Immature natural killer cell (primary cell): Measurements from ENCODE around the gene MAGEH1. TPM values are rescaled to one million over a fixed set of nuclear protein-coding genes. Genes with fewer than 3 reads are reported as not detected.

Source experiments
- DNase-seq, 3 donors: peaks; one replicate each; pipeline ENCODE4 v3.0.0; 2022; ENCODE audit warnings: mixed read lengths in 1 of 3
- H3K27ac Mint-ChIP-seq, 6 donors: one replicate each; pipeline ENCODE4 v1.8.0; 2020; ENCODE audit warnings: mixed read lengths in 6 of 6, mild to moderate bottlenecking in 5 of 6, inconsistent platforms in 4 of 6, moderate library complexity in 3 of 6
- H3K27me3 Mint-ChIP-seq, 3 donors: one replicate each; pipeline ENCODE4 v1.8.0; 2020 to 2021; ENCODE audit warnings: low read depth in 3 of 3, mild to moderate bottlenecking in 3 of 3, mixed read lengths in 3 of 3, moderate library complexity in 3 of 3, inconsistent platforms in 1 of 3
- H3K36me3 Mint-ChIP-seq, 3 donors: one replicate each; pipeline ENCODE4 v1.8.0; 2020; ENCODE audit warnings: mixed read lengths in 3 of 3, inconsistent platforms in 2 of 3, mild to moderate bottlenecking in 2 of 3
- H3K4me1 Mint-ChIP-seq, 2 donors: one replicate each; pipeline ENCODE4 v1.8.0; 2020; ENCODE audit warnings: inconsistent platforms in 2 of 2, mild to moderate bottlenecking in 2 of 2, mixed read lengths in 2 of 2, moderate library complexity in 1 of 2
- H3K4me3 Mint-ChIP-seq, 5 donors: one replicate each; pipeline ENCODE4 v1.8.0; 2020; ENCODE audit warnings: mild to moderate bottlenecking in 5 of 5, mixed read lengths in 5 of 5, inconsistent platforms in 3 of 5, moderate library complexity in 3 of 5
- H3K9me3 Mint-ChIP-seq, 6 donors: one replicate each; pipeline ENCODE4 v1.8.0; 2020; ENCODE audit warnings: mild to moderate bottlenecking in 6 of 6, mixed read lengths in 6 of 6, inconsistent platforms in 4 of 6, moderate library complexity in 3 of 6
- polyA plus RNA-seq, 3 donors: library from polyadenylated mRNA; unstranded; fragments of 300-500 nt; fragmentation: Illumina TruSeq; gene quantifications; one replicate each; pipeline ENCODE4 v1.2.3, GENCODE V29; 2021

Gene MAGEH1
- polyA plus RNA-seq, 3 donors from 2014 or later = 26.7 to 29.7 (median 27.0) TPM

GRCh38 chrX:55480390-55481062 is 28.6 kb downstream of the MAGEH1 start:
- DNase-seq = no peak
- Mint-ChIP-seq H3K27me3 (peaks cover 1 to 10% (median 2%) of the 10 kb centered on the region in 3 donors), H3K36me3 (no peaks in the 10 kb centered on the region), H3K4me3 (no peak overlapping the region), H3K4me1 (no peaks in the 10 kb centered on the region), H3K9me3 (no peaks in the 10 kb centered on the region), H3K27ac (no peak overlapping the region)

- no peaks in the 10 kb centered on the region for H3K36me3 Mint-ChIP-seq
- peaks cover 8 to 12% of the 10 kb centered on the region in 2 donors for H3K4me1 Mint-ChIP-seq
- H3K9me3 Mint-ChIP-seq = no peaks in the 10 kb centered on the region
- no peak overlapping the region for H3K4me3 Mint-ChIP-seq
- H3K27ac Mint-ChIP-seq = no peak overlapping the region
- peaks cover 1 to 17% (median 5%) of the 10 kb centered on the region in 3 donors for H3K27me3 Mint-ChIP-seq
- no peak for DNase-seq
These were observed 33.0 kb downstream of the MAGEH1 start for GRCh38 chrX:55484948-55485347.

- Mint-ChIP-seq H3K36me3 (no peaks in the 10 kb centered on the region), H3K4me3 (no peak overlapping the region), H3K27me3 (peaks cover 1 to 17% (median 5%) of the 10 kb centered on the region in 3 donors), H3K27ac (no peak overlapping the region), H3K9me3 (no peaks in the 10 kb centered on the region), H3K4me1 (peaks cover 8 to 12% of the 10 kb centered on the region in 2 donors)
- DNase-seq = no peak
These were observed 34.8 kb downstream of the MAGEH1 start for GRCh38 chrX:55486736-55487135.

GRCh38 chrX:55487143-55487542 is 35.2 kb downstream of the MAGEH1 start:
- H3K36me3 Mint-ChIP-seq = no peaks in the 10 kb centered on the region
- H3K4me1 Mint-ChIP-seq = peaks cover 8 to 12% of the 10 kb centered on the region in 2 donors
- peaks cover 1 to 15% (median 5%) of the 10 kb centered on the region in 3 donors for H3K27me3 Mint-ChIP-seq
- no peak for DNase-seq
- peak overlapping the region in 3 of 6 donors; percentile 67 to 87 (median 87) for H3K27ac Mint-ChIP-seq
- H3K9me3 Mint-ChIP-seq = no peaks in the 10 kb centered on the region
- H3K4me3 Mint-ChIP-seq = peak overlapping the region in 2 of 5 donors; percentile 84

GRCh38 chrX:55488006-55488592 is 36.2 kb downstream of the MAGEH1 start:
- H3K27ac Mint-ChIP-seq = peak overlapping the region; percentile 34 to 91 (median 82)
- no peak for DNase-seq
- H3K4me3 Mint-ChIP-seq = peak overlapping the region; percentile 76 to 93 (median 84)
- H3K27me3 Mint-ChIP-seq = peaks cover 1 to 19% (median 5%) of the 10 kb centered on the region in 3 donors
- H3K4me1 Mint-ChIP-seq = peaks cover 8 to 12% of the 10 kb centered on the region in 2 donors
- H3K36me3 Mint-ChIP-seq = no peaks in the 10 kb centered on the region
- H3K9me3 Mint-ChIP-seq = no peaks in the 10 kb centered on the region

- H3K36me3 Mint-ChIP-seq = no peaks in the 10 kb centered on the region
- DNase-seq = peak; percentile 65 to 70 (median 70)
- H3K27ac Mint-ChIP-seq = peak overlapping the region; percentile 80 to 95 (median 90)
- peak overlapping the region; percentile 88 to 94 (median 93) for H3K4me3 Mint-ChIP-seq
- H3K9me3 Mint-ChIP-seq = no peaks in the 10 kb centered on the region
- peaks cover 8 to 12% of the 10 kb centered on the region in 2 donors for H3K4me1 Mint-ChIP-seq
- peaks cover 1 to 19% (median 5%) of the 10 kb centered on the region in 3 donors for H3K27me3 Mint-ChIP-seq
These were observed 36.8 kb downstream of the MAGEH1 start for GRCh38 chrX:55488593-55489313.

- H3K4me3 Mint-ChIP-seq = peak within 1 kb of the TSS; percentile 88 to 94 (median 93)
- peak in 1 of 3 donors; percentile 41 for DNase-seq
- H3K27me3 Mint-ChIP-seq = peaks cover 1 to 19% (median 5%) of the 10 kb centered on the region in 3 donors
- H3K4me1 Mint-ChIP-seq = peaks cover 8 to 12% of the 10 kb centered on the region in 2 donors
- H3K9me3 Mint-ChIP-seq = no peaks in the 10 kb centered on the region
- H3K36me3 Mint-ChIP-seq = no peaks in the 10 kb centered on the region
- peak within 1 kb of the TSS; percentile 80 to 95 (median 90) for H3K27ac Mint-ChIP-seq
These were observed 37.5 kb downstream of the MAGEH1 start, which contains the start of gene USP51 for GRCh38 chrX:55489314-55490009. USP51 (minus strand) TSS chrX:55489848; CDS start chrX:55488939, 909 bp downstream.

- H3K4me3 Mint-ChIP-seq = peak overlapping the region; percentile 88 to 94 (median 93)
These were observed 38.2 kb downstream of the MAGEH1 start for GRCh38 chrX:55490121-55490520.

GRCh38 chrX:55490974-55491373 is 39.0 kb downstream of the MAGEH1 start:
- peak overlapping the region in 1 of 6 donors; percentile 6 for H3K27ac Mint-ChIP-seq

More at GRCh38 chrX:55490121-55490520, 38.2 kb downstream of the MAGEH1 start:
- no peaks in the 10 kb centered on the region for H3K36me3 Mint-ChIP-seq
- no peak for DNase-seq
- H3K27me3 Mint-ChIP-seq = peaks cover 0 to 13% (median 3%) of the 10 kb centered on the region in 3 donors
- no peaks in the 10 kb centered on the region for H3K9me3 Mint-ChIP-seq
- peak overlapping the region in 1 of 6 donors; percentile 40 for H3K27ac Mint-ChIP-seq
- H3K4me1 Mint-ChIP-seq = peaks cover 8 to 12% of the 10 kb centered on the region in 2 donors

More at GRCh38 chrX:55490974-55491373, 39.0 kb downstream of the MAGEH1 start:
- Mint-ChIP-seq H3K36me3 (no peaks in the 10 kb centered on the region), H3K4me1 (peaks cover 8 to 12% of the 10 kb centered on the region in 2 donors), H3K4me3 (peak overlapping the region in 2 of 5 donors; percentile 18 to 94), H3K9me3 (no peaks in the 10 kb centered on the region), H3K27me3 (peaks cover 0 to 12% (median 3%) of the 10 kb centered on the region in 3 donors)
- no peak for DNase-seq

Other genes starting within 250 kb of the MAGEH1 start
- gene PAGE5, start 231.8 kb upstream of the MAGEH1 start, polyA plus RNA-seq = not detected
- not detected for gene PAGE3, start 187.2 kb upstream of the MAGEH1 start, polyA plus RNA-seq
- under 1 TPM in 1 of 3 donors, not detected in 2; 0.25 TPM for gene USP51, start 37.7 kb downstream of the MAGEH1 start, polyA plus RNA-seq
- gene FOXR2, start 171.3 kb downstream of the MAGEH1 start, polyA plus RNA-seq = not detected